Activated naive CD8-positive, alpha-beta T cell treated with anti-CD3 and anti-CD28 coated beads, Interleukin-2, amount 50 U/mL, for 24 hours (primary cell): ENCODE data around the gene AZU1.
"Not testable (repeated sequence)": the region's sequence is repeated elsewhere in the genome, so short reads cannot be mapped to it uniquely, and the experiment has no call there.

Source experiments
- ATAC-seq: fragments of 150-1000 bp; cut with Tn5 transposase; one replicate; pipeline ENCODE4 v1.10.0; 2021
- DNase-seq: peaks from one replicate; pipeline ENCODE4 v3.0.0; 2021
- H3K27ac Mint-ChIP-seq: one replicate; pipeline ENCODE4 v1.8.0; 2021; ENCODE audit warnings: mild to moderate bottlenecking, mixed read lengths
- H3K27me3 Mint-ChIP-seq: one replicate; pipeline ENCODE4 v1.8.0; 2021; ENCODE audit warnings: mixed read lengths
- H3K36me3 Mint-ChIP-seq: one replicate; pipeline ENCODE4 v1.8.0; 2021; ENCODE audit warnings: low read depth, mixed read lengths
- H3K4me1 Mint-ChIP-seq: one replicate; pipeline ENCODE4 v1.8.0; 2021; ENCODE audit warnings: mixed read lengths
- H3K4me3 Mint-ChIP-seq: one replicate; pipeline ENCODE4 v1.8.0; 2021; ENCODE audit warnings: mild to moderate bottlenecking, moderate library complexity, mixed read lengths
- H3K9me3 Mint-ChIP-seq: one replicate; pipeline ENCODE4 v1.8.0; 2021; ENCODE audit warnings: mixed read lengths

AZU1 gene

GRCh38 chr19:848386-848921 is 20.8 kb downstream of the AZU1 start:
- Mint-ChIP-seq H3K4me3 (no peak overlapping the region), H3K27ac (no peak overlapping the region), H3K36me3 (no peaks in the 10 kb centered on the region), H3K4me1 (peaks cover 3% of the 10 kb centered on the region), H3K9me3 (no peaks in the 10 kb centered on the region), H3K27me3 (peaks cover 50% of the 10 kb centered on the region)
- DNase-seq (no peak), ATAC-seq (no peak)

- H3K27me3 Mint-ChIP-seq: peaks cover 48% of the 10 kb centered on the region
- H3K27ac Mint-ChIP-seq, ATAC-seq: not testable (repeated sequence)
Observed at GRCh38 chr19:849195-849594, 21.6 kb downstream of the AZU1 start.

GRCh38 chr19:850221-850978 is 22.8 kb downstream of the AZU1 start:
- Mint-ChIP-seq H3K27me3 (peaks cover 37% of the 10 kb centered on the region), H3K4me3 (no peak overlapping the region), H3K27ac (no peak overlapping the region), H3K36me3 (no peaks in the 10 kb centered on the region), H3K4me1 (no peaks in the 10 kb centered on the region), H3K9me3 (no peaks in the 10 kb centered on the region)
- no peak for ATAC-seq
- DNase-seq: no peak

More at GRCh38 chr19:849195-849594, 21.6 kb downstream of the AZU1 start:
- not testable (repeated sequence) for H3K36me3 Mint-ChIP-seq, H3K4me1 Mint-ChIP-seq, DNase-seq, H3K4me3 Mint-ChIP-seq, H3K9me3 Mint-ChIP-seq

DNA sequence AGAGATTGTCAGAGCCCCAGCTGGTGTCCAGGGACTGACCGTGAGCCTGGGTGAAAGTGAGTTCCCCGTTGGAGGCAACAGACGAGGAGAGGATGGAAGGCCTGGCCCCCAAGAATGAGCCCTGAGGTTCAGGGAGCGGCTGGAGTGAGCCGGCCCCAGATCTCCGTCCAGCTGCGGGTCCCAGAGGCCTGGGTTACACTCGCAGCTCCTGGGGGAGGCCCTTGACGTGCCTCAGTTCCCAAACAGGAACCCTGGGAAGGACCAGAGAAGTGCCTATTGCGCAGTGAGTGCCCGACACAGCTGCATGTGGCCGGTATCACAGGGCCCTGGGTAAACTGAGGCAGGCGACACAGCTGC is 23.3 kb downstream of the AZU1 start:
- Mint-ChIP-seq H3K9me3 (no peaks in the 10 kb centered on the region), H3K36me3 (no peaks in the 10 kb centered on the region), H3K27ac (no peak overlapping the region), H3K4me1 (no peaks in the 10 kb centered on the region), H3K4me3 (no peak overlapping the region), H3K27me3 (peaks cover 33% of the 10 kb centered on the region)
- DNase-seq (no peak), ATAC-seq (no peak)

DNA sequence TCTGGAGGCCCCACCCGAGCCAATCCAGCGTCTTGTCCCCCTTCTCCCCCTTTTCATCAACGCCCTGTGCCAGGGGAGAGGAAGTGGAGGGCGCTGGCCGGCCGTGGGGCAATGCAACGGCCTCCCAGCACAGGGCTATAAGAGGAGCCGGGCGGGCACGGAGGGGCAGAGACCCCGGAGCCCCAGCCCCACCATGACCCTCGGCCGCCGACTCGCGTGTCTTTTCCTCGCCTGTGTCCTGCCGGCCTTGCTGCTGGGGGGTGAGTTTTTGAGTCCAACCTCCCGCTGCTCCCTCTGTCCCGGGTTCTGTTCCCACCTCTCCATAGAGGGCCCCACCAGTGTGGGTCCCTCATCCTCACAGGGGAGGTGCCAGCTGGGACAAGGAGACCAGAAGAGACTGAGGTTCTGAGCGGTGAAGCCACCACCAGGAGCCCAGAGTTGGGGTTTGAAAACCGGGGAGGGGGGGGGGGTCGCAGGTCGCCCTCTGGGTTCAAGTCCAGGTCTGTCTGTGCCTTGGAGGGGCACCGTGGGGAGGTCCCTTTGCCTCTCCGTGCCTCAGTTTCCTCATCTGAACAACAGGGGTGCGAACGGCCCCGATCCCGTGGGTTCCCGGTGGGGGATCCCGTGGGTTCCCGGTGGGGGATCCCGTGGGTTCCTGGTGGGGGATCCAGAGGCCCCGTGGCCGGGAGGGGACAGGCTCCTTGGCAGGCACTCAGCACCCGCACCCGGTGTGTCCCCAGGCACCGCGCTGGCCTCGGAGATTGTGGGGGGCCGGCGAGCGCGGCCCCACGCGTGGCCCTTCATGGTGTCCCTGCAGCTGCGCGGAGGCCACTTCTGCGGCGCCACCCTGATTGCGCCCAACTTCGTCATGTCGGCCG is 24.7 kb downstream of the AZU1 start, which contains the start of gene ELANE:
ELANE (plus strand) TSS at position 168 of the 878 bp plus-strand sequence; CDS start at position 194, 26 bp downstream.
- no peak for ATAC-seq
- no peaks in the 10 kb centered on the region for H3K4me1 Mint-ChIP-seq
- no peak within 1 kb of the TSS for H3K27ac Mint-ChIP-seq
- no peak for DNase-seq
- no peaks in the 10 kb centered on the region for H3K9me3 Mint-ChIP-seq
- H3K27me3 Mint-ChIP-seq: peaks cover 23% of the 10 kb centered on the region
- no peaks in the 10 kb centered on the region for H3K36me3 Mint-ChIP-seq
- H3K4me3 Mint-ChIP-seq: no peak within 1 kb of the TSS

DNA sequence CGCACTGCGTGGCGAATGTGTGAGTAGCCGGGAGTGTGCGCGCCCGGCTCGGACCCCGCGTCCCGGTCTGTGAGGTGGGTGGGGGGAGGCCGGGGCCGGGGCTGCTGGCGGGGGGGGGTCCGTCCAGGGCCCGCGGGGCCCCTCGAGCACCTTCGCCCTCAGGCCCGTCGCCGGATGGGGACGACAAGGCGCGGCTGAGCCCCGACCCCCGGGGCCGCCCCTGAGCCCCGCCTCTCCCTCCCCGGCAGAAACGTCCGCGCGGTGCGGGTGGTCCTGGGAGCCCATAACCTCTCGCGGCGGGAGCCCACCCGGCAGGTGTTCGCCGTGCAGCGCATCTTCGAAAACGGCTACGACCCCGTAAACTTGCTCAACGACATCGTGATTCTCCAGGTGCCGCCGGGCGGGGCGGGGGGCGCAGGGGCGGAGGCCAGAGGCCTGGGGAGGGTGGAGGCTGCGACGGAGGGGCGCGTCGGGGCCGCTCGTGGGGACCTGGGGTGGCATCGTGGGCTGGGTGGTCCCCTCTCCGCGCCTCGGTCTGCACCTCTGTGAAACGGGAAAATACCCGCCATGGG is 25.5 kb downstream of the AZU1 start:
- no peak overlapping the region for H3K27ac Mint-ChIP-seq
- H3K9me3 Mint-ChIP-seq: no peaks in the 10 kb centered on the region
- ATAC-seq (no peak), DNase-seq (no peak)
- no peaks in the 10 kb centered on the region for H3K36me3 Mint-ChIP-seq
- H3K27me3 Mint-ChIP-seq: peaks cover 22% of the 10 kb centered on the region
- H3K4me3 Mint-ChIP-seq: no peak overlapping the region
- no peaks in the 10 kb centered on the region for H3K4me1 Mint-ChIP-seq

- H3K9me3 Mint-ChIP-seq, DNase-seq, ATAC-seq, H3K36me3 Mint-ChIP-seq, H3K4me1 Mint-ChIP-seq, H3K27ac Mint-ChIP-seq, H3K4me3 Mint-ChIP-seq: not testable (repeated sequence)
- H3K27me3 Mint-ChIP-seq: peaks cover 23% of the 10 kb centered on the region
Observed at GRCh38 chr19:853614-854220, 26.1 kb downstream of the AZU1 start.

DNA sequence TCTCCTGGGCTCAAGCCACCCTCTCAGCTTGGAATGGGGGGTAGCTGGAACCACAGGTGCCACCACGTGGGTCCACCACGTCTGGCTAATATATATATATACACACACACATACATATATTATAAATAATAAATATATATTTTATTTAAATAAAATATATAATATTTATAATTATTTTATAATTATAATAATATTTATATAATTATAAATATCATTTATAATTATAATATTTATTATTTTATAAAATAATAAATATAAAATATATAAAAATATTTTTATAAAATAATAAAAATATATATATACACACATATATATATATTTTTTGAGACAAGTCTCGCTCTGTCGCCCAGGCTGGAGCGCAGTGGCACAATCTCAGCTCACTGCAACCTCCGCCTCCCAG is 26.9 kb downstream of the AZU1 start:
- Mint-ChIP-seq H3K27me3 (peaks cover 19% of the 10 kb centered on the region), H3K4me3 (no peak overlapping the region), H3K4me1 (no peaks in the 10 kb centered on the region), H3K36me3 (no peaks in the 10 kb centered on the region), H3K27ac (no peak overlapping the region), H3K9me3 (no peaks in the 10 kb centered on the region)
- ATAC-seq (no peak), DNase-seq (no peak)

GRCh38 chr19:855142-855541 is 27.5 kb downstream of the AZU1 start:
- DNase-seq (no peak), ATAC-seq (no peak)
- Mint-ChIP-seq H3K36me3 (no peaks in the 10 kb centered on the region), H3K4me1 (no peaks in the 10 kb centered on the region), H3K27me3 (peaks cover 20% of the 10 kb centered on the region), H3K4me3 (no peak overlapping the region), H3K9me3 (no peaks in the 10 kb centered on the region), H3K27ac (no peak overlapping the region)

DNA sequence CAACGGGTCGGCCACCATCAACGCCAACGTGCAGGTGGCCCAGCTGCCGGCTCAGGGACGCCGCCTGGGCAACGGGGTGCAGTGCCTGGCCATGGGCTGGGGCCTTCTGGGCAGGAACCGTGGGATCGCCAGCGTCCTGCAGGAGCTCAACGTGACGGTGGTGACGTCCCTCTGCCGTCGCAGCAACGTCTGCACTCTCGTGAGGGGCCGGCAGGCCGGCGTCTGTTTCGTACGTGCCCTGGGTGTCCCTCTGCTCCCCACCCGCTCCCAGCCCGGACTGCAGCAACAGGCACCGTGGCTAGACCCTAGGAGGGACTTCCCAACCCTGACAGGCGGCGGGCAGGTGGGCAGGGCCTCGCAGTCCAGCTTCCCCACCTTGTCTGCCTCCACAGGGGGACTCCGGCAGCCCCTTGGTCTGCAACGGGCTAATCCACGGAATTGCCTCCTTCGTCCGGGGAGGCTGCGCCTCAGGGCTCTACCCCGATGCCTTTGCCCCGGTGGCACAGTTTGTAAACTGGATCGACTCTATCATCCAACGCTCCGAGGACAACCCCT is 28.0 kb downstream of the AZU1 start:
- H3K36me3 Mint-ChIP-seq: no peaks in the 10 kb centered on the region
- no peak for ATAC-seq
- H3K4me3 Mint-ChIP-seq: no peak overlapping the region
- H3K9me3 Mint-ChIP-seq: no peaks in the 10 kb centered on the region
- H3K4me1 Mint-ChIP-seq: no peaks in the 10 kb centered on the region
- DNase-seq: no peak
- no peak overlapping the region for H3K27ac Mint-ChIP-seq
- H3K27me3 Mint-ChIP-seq: peaks cover 19% of the 10 kb centered on the region

DNA sequence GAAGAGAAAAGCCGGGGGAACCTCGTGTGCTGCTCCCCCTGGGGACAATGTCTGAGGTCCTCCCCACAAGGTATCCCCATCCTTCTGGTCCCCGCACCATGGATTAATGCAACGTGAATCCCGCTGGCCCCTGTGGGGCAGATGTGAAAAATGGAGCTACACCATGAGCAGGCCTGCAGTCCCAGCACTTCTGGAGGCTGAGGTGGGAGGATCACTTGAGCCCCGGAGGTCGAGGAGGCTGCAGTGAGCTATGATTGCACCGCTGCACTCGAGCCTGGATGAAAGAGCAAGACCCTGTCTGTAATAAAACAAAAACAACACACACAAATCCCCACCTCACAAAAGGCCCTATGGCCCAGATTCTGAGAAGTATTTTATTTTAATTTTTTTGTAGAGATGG is 30.6 kb downstream of the AZU1 start:
- peaks cover 7% of the 10 kb centered on the region for H3K4me1 Mint-ChIP-seq
- ATAC-seq: no peak
- H3K27ac Mint-ChIP-seq: no peak overlapping the region
- DNase-seq: no peak
- H3K36me3 Mint-ChIP-seq: no peaks in the 10 kb centered on the region
- H3K27me3 Mint-ChIP-seq: peaks cover 14% of the 10 kb centered on the region
- no peaks in the 10 kb centered on the region for H3K9me3 Mint-ChIP-seq
- H3K4me3 Mint-ChIP-seq: no peak overlapping the region

DNA sequence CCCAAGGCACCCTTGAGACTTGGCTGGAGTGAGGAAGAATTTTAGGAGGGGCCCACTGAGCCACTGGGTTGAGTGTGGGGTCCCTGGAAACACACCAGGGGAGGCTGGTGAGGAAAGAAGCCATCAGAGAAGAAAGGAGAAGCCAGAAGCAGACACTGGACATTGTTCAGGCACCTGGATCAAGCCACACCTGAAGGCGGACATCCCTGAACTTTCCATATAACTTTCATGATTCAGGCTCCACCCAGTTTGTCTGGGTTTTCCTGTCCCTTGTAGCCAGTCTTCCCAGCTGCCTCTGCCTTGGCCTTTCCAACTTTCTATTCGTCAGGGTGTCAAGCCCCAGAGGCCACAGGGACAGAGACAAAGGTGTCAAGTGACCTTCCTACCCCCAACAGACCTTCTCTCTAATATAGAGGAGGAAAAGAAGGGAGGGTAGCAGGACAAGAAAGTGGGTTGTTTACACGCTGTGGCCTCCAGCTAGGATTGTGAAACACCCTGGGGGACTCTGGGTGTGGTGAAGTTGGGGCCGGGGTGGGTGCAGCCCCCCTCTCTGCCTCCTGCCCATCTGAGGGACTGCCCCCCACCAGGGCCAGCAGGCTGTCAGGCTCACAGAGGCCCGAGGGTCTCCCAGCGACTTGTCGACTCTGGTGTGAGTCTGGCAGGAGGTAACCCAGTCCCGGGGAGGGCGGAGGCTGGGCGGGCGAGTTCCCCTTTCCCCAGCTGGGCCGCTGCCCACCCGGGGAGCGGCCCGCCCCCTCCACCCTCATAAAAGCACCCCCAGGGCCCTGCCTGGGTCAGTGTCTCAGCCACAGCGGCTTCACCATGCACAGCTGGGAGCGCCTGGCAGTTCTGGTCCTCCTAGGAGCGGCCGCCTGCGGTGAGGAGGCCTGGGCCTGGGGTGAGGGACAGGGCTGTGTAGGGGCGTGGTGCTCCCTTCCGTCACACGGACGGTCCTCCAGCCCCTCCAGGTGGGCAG is 31.5 kb downstream of the AZU1 start, which contains the start of gene CFD:
CFD (plus strand) TSS at position 797 of the 976 bp plus-strand sequence; CDS start at position 823, 26 bp downstream.
- H3K9me3 Mint-ChIP-seq: no peaks in the 10 kb centered on the region
- ATAC-seq (no peak), DNase-seq (no peak)
- H3K27me3 Mint-ChIP-seq: peaks cover 14% of the 10 kb centered on the region
- peaks cover 1% of the 10 kb centered on the region for H3K36me3 Mint-ChIP-seq
- no peak within 1 kb of the TSS for H3K27ac Mint-ChIP-seq
- peaks cover 12% of the 10 kb centered on the region for H3K4me1 Mint-ChIP-seq
- H3K4me3 Mint-ChIP-seq: no peak within 1 kb of the TSS

GRCh38 chr19:861141-861755 is 33.6 kb downstream of the AZU1 start:
- DNase-seq: no peak
- H3K9me3 Mint-ChIP-seq: no peaks in the 10 kb centered on the region
- no peak overlapping the region for H3K27ac Mint-ChIP-seq
- H3K36me3 Mint-ChIP-seq: peaks cover 1% of the 10 kb centered on the region
- peaks cover 14% of the 10 kb centered on the region for H3K27me3 Mint-ChIP-seq
- no peak for ATAC-seq
- peaks cover 12% of the 10 kb centered on the region for H3K4me1 Mint-ChIP-seq
- H3K4me3 Mint-ChIP-seq: no peak overlapping the region
